ENCODE data around the gene TSPAN18.

GRCh38 chr11:44945666-44946065 is 218.9 kb downstream of the TSPAN18 start:
- TF ChIP-seq POLR2AphosphoS5 (IDR thresholded peaks at IDR 0.05; ENCODE audit: borderline replicate concordance, low read depth, low read length) (no peak), FOXP2 (optimal IDR thresholded peaks at IDR 0.05; ENCODE audit: control extremely low read depth, extremely low read length, insufficient read depth) (no peak), EZH2 (IDR thresholded peaks at IDR 0.05) (no peak)

Measured in SK-N-MC (cell line).